Mesenchymal stem cell (in vitro differentiated cells and primary cell): ENCODE results near the gene LY6G6D.

Source experiments
- DNase-seq: peaks from one replicate; pipeline ENCODE4 v3.0.0-alpha.2; 2013
- H2AFZ ChIP-seq: one replicate; pipeline ENCODE4 v1.6.1; 2013; ENCODE audit warnings: low read depth, mild to moderate bottlenecking, control low read depth, inconsistent platforms, low read length, moderate library complexity
- H2AK5ac ChIP-seq: 2 replicates; pipeline ENCODE4 v1.6.1; 2013; ENCODE audit warnings: low read length, moderate library complexity, mild to moderate bottlenecking, inconsistent platforms; ENCODE audit not compliant: severe bottlenecking
- H2BK120ac ChIP-seq: one replicate; pipeline ENCODE4 v1.6.1; 2013; ENCODE audit warnings: low read depth, mild to moderate bottlenecking, inconsistent platforms, low read length, moderate library complexity
- H2BK12ac ChIP-seq, 2 experiments: one replicate each; pipeline ENCODE4 v1.6.1; 2013; ENCODE audit warnings: inconsistent platforms in 2 of 2, low read length in 2 of 2, mild to moderate bottlenecking in 2 of 2, moderate library complexity in 2 of 2, control low read depth in 1 of 2
- H2BK15ac ChIP-seq: one replicate; pipeline ENCODE4 v1.6.1; 2013; ENCODE audit warnings: mild to moderate bottlenecking, low read depth, inconsistent platforms; ENCODE audit not compliant: poor library complexity, severe bottlenecking
- H2BK5ac ChIP-seq: 2 replicates; pipeline ENCODE4 v1.6.1; 2013; ENCODE audit warnings: low read depth, mild to moderate bottlenecking, low read length, control low read depth, inconsistent platforms; ENCODE audit not compliant: poor library complexity, severe bottlenecking
- H3K14ac ChIP-seq, 2 experiments: one replicate each; pipeline ENCODE4 v1.6.1; 2013; ENCODE audit warnings: inconsistent platforms in 2 of 2, low read length in 2 of 2, control low read depth in 1 of 2, mild to moderate bottlenecking in 1 of 2, moderate library complexity in 1 of 2
- H3K18ac ChIP-seq, 2 experiments: one replicate each; pipeline ENCODE4 v1.6.1; 2013; ENCODE audit warnings: inconsistent platforms in 2 of 2, low read length in 2 of 2, control low read depth in 1 of 2, low read depth in 1 of 2, mild to moderate bottlenecking in 1 of 2
- H3K23ac ChIP-seq, 2 experiments: one replicate each; pipeline ENCODE4 v1.6.1; 2013; ENCODE audit warnings: inconsistent platforms in 2 of 2, low read length in 2 of 2, mild to moderate bottlenecking in 2 of 2, moderate library complexity in 2 of 2, control low read depth in 1 of 2
- H3K27ac ChIP-seq: 2 replicates; pipeline ENCODE4 v1.5.1; 2013; ENCODE audit warnings: mild to moderate bottlenecking, moderate library complexity, low read length, control low read depth, inconsistent platforms; ENCODE audit not compliant: poor library complexity, severe bottlenecking
- H3K27me3 ChIP-seq, 2 experiments: 2 replicates each; pipeline versions ENCODE4 v1.6.1 to v1.7.0; 2013; ENCODE audit warnings: low read length in 2 of 2, mild to moderate bottlenecking in 2 of 2, moderate library complexity in 2 of 2, control low read depth in 1 of 2, inconsistent platforms in 1 of 2; ENCODE audit not compliant: control insufficient read depth in 1 of 2, insufficient read depth in 1 of 2
- H3K36me3 ChIP-seq, 2 experiments: 2 replicates each; pipeline versions ENCODE4 v1.6.1 to v1.7.0; 2013; ENCODE audit warnings: low read length in 2 of 2, control low read depth in 1 of 2, inconsistent platforms in 1 of 2, low read depth in 1 of 2, mild to moderate bottlenecking in 1 of 2; ENCODE audit not compliant: insufficient read depth in 2 of 2, control insufficient read depth in 1 of 2
- H3K4ac ChIP-seq, 2 experiments: one replicate each; pipeline ENCODE4 v1.6.1; 2013; ENCODE audit warnings: inconsistent platforms in 2 of 2, low read length in 2 of 2, mild to moderate bottlenecking in 2 of 2, moderate library complexity in 2 of 2, control low read depth in 1 of 2, low read depth in 1 of 2
- H3K4me1 ChIP-seq: 2 replicates; pipeline ENCODE4 v1.6.1; 2013; ENCODE audit warnings: low read depth, low read length, control low read depth; ENCODE audit not compliant: control insufficient read depth, insufficient read depth
- H3K4me2 ChIP-seq: 2 replicates; pipeline ENCODE4 v1.6.1; 2013; ENCODE audit warnings: low read length, mild to moderate bottlenecking, inconsistent platforms; ENCODE audit not compliant: poor library complexity, severe bottlenecking
- H3K4me3 ChIP-seq, 2 experiments: 2 replicates each; pipeline versions ENCODE4 v1.5.1 to v1.7.0; 2013; ENCODE audit warnings: low read length in 2 of 2, mild to moderate bottlenecking in 2 of 2, control low read depth in 1 of 2, low read depth in 1 of 2; ENCODE audit not compliant: insufficient read depth in 1 of 2
- H3K79me1 ChIP-seq: replicated peaks from 2 replicates; pipeline ENCODE4 v1.6.1; 2013; ENCODE audit warnings: mild to moderate bottlenecking, control low read depth, low read length, inconsistent platforms; ENCODE audit not compliant: poor library complexity, severe bottlenecking
- H3K9ac ChIP-seq: 2 replicates; pipeline ENCODE4 v1.7.0; 2013; ENCODE audit warnings: mild to moderate bottlenecking, low read length, moderate library complexity
- H3K9me3 ChIP-seq: 2 replicates; pipeline ENCODE4 v1.7.0; 2013; ENCODE audit warnings: mild to moderate bottlenecking, low read length; ENCODE audit not compliant: control insufficient read depth
- H4K8ac ChIP-seq: one replicate; pipeline ENCODE4 v1.6.1; 2013; ENCODE audit warnings: inconsistent platforms, mild to moderate bottlenecking, low read length, moderate library complexity
- H4K91ac ChIP-seq: one replicate; pipeline ENCODE4 v1.6.1; 2013; ENCODE audit warnings: mild to moderate bottlenecking, low read length, inconsistent platforms
- WGBS: methylation state at CpG from one replicate; pipeline ENCODE4 v1.1.7; 2013; ENCODE audit warnings: mixed read lengths; 5-methylcytosine and 5-hydroxymethylcytosine counted together

LY6G6D gene

DNA sequence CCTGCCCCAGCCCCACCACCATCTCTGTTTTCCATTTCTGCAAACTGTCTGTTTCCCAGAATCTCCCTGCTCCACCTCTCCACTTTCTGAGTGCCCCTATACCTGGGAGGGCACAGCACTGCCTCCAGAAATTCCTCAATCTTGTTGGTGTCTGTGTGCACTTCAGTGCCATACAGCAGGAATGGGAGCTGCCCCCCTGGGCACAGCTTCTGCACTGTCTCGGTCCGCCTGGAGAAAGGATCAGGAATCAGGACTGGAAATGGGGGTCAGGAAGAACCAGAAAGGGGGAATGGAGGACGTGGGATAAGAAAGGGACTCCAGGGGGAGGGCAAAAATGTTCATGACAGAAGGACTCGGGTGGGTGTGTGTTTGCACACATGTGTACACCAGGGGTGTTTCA lies 18.6 kb downstream of the LY6G6D start:
- H3K14ac ChIP-seq, result no peak overlapping the region
- peak overlapping the region; percentile 51 for H2AK5ac ChIP-seq
- peak overlapping the region; percentile 72 for H3K4me2 ChIP-seq
- H3K23ac ChIP-seq, result no peak overlapping the region
- H3K4ac ChIP-seq, result peak overlapping the region in 1 of 2 experiments; percentile 21
- H4K91ac ChIP-seq, result no peak overlapping the region
- peak overlapping the region; percentile 3 for H2BK5ac ChIP-seq
- 75% methylated on average over 4 of the region's 4 CpGs for WGBS
- H2AFZ ChIP-seq, result no peak overlapping the region
- H3K18ac ChIP-seq, result peak overlapping the region in 1 of 2 experiments; percentile 4
- peak overlapping the region in 1 of 2 experiments; percentile 6 for H2BK12ac ChIP-seq
- H2BK120ac ChIP-seq, result no peak overlapping the region
- peak overlapping the region; percentile 97 for H3K27ac ChIP-seq
- peak overlapping the region; percentile 100 for H3K9ac ChIP-seq
- no peaks in the 10 kb centered on the region for H3K27me3 ChIP-seq
- peaks cover 32 to 41% of the 10 kb centered on the region in 2 experiments for H3K36me3 ChIP-seq
- peak overlapping the region in 1 of 2 experiments; percentile 100 for H3K4me3 ChIP-seq
- no peak for DNase-seq
- no peak overlapping the region for H4K8ac ChIP-seq
- no peaks in the 10 kb centered on the region for H3K9me3 ChIP-seq
- peaks cover 5% of the 10 kb centered on the region for H3K79me1 ChIP-seq
- peaks cover 31% of the 10 kb centered on the region for H3K4me1 ChIP-seq
- H2BK15ac ChIP-seq, result no peak overlapping the region

- Histone ChIP-seq H3K4me2 (peak overlapping the region; percentile 72), H2AK5ac (peak overlapping the region; percentile 51), H3K14ac (no peak overlapping the region), H3K18ac (peak overlapping the region; percentile 58 to 85), H3K9ac (peak overlapping the region; percentile 100), H2BK12ac (no peak overlapping the region), H3K27ac (peak overlapping the region; percentile 97), H4K91ac (no peak overlapping the region), H3K23ac (peak overlapping the region in 1 of 2 experiments; percentile 9), H3K4me3 (peak overlapping the region; percentile 67 to 100), H3K4me1 (peaks cover 34% of the 10 kb centered on the region), H2BK5ac (peak overlapping the region; percentile 3), H4K8ac (no peak overlapping the region), H3K9me3 (no peaks in the 10 kb centered on the region), H3K4ac (peak overlapping the region; percentile 13 to 46), H2BK15ac (no peak overlapping the region), H3K27me3 (no peaks in the 10 kb centered on the region), H3K36me3 (peaks cover 31 to 41% of the 10 kb centered on the region in 2 experiments), H2BK120ac (no peak overlapping the region), H2AFZ (no peak overlapping the region), H3K79me1 (peaks cover 2% of the 10 kb centered on the region)
- 0% methylated on average over 2 of the region's 2 CpGs for WGBS
- no peak for DNase-seq
These were observed 19.2 kb downstream of the LY6G6D start for GRCh38 chr6:31734247-31734820.

DNA sequence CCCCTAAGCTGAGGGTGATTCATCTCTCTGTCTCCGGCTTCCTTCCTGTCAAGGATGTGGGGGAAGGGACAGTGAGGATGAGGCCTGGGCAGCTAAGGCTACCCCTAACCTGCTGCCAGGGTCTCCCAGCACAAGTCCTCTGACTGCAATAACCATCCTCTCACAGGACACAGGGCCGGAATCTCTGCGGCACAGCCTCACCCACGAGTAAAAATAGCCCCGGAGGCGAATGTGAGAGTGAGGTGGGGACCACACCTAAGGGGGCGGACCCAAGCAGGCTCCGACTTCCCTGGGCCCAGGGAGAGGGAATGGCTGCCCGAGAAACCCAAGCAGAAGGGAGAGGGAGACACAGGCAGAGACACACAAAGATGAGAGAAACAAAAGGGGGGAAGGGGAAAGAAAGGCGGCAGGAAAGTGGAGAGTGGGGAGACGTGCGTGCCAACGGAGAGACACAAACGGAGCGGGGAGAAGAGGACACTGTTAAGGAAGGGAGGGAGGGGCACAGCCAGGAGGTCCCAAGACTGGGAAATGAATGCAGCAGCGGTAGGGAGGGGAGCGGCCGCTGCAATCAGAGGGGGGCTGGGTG lies 19.8 kb downstream of the LY6G6D start:
- DNase-seq, result peak; percentile 81
- peaks cover 2% of the 10 kb centered on the region for H3K79me1 ChIP-seq
- peak overlapping the region; percentile 97 for H3K27ac ChIP-seq
- peak overlapping the region; percentile 72 for H3K4me2 ChIP-seq
- H2BK12ac ChIP-seq, result peak overlapping the region in 1 of 2 experiments; percentile 57
- H3K9ac ChIP-seq, result peak overlapping the region; percentile 100
- H4K8ac ChIP-seq, result peak overlapping the region; percentile 80
- H3K23ac ChIP-seq, result no peak overlapping the region
- H2BK120ac ChIP-seq, result peak overlapping the region; percentile 67
- peaks cover 36% of the 10 kb centered on the region for H3K4me1 ChIP-seq
- H3K14ac ChIP-seq, result no peak overlapping the region
- no peaks in the 10 kb centered on the region for H3K9me3 ChIP-seq
- no peak overlapping the region for H2AFZ ChIP-seq
- H4K91ac ChIP-seq, result peak overlapping the region; percentile 84
- peaks cover 31 to 41% of the 10 kb centered on the region in 2 experiments for H3K36me3 ChIP-seq
- peak overlapping the region; percentile 67 to 100 for H3K4me3 ChIP-seq
- H2AK5ac ChIP-seq, result no peak overlapping the region
- H3K27me3 ChIP-seq, result no peaks in the 10 kb centered on the region
- H3K4ac ChIP-seq, result peak overlapping the region; percentile 39 to 57
- peak overlapping the region; percentile 58 for H2BK5ac ChIP-seq
- WGBS, result 0% methylated on average over 14 of the region's 18 CpGs
- H2BK15ac ChIP-seq, result no peak overlapping the region
- peak overlapping the region; percentile 37 to 85 for H3K18ac ChIP-seq

GRCh38 chr6:31736021-31736767 lies 21.0 kb downstream of the LY6G6D start, which contains the start of gene CLIC1:
TSS of gene CLIC1 (minus strand) at chr6:31736530. CDS start at chr6:31736300, 230 bp downstream.
- peak within 1 kb of the TSS; percentile 47 for H2BK5ac ChIP-seq
- H3K27me3 ChIP-seq, result no peaks in the 10 kb centered on the region
- H3K27ac ChIP-seq, result peak within 1 kb of the TSS; percentile 97
- no peak within 1 kb of the TSS for H2AFZ ChIP-seq
- H3K14ac ChIP-seq, result peak within 1 kb of the TSS; percentile 89 to 98
- H3K23ac ChIP-seq, result peak within 1 kb of the TSS in 1 of 2 experiments; percentile 81
- WGBS, result 0% methylated on average over 10 of the region's 24 CpGs
- H3K79me1 ChIP-seq, result peaks cover 2% of the 10 kb centered on the region
- no peaks in the 10 kb centered on the region for H3K9me3 ChIP-seq
- peak within 1 kb of the TSS; percentile 98 for H3K4ac ChIP-seq
- H4K8ac ChIP-seq, result peak within 1 kb of the TSS; percentile 88
- H3K4me3 ChIP-seq, result peak within 1 kb of the TSS; percentile 67 to 100
- H3K9ac ChIP-seq, result peak within 1 kb of the TSS; percentile 100
- H3K36me3 ChIP-seq, result peaks cover 26 to 33% of the 10 kb centered on the region in 2 experiments
- H3K18ac ChIP-seq, result peak within 1 kb of the TSS; percentile 91 to 98
- H4K91ac ChIP-seq, result peak within 1 kb of the TSS; percentile 96
- peaks cover 33% of the 10 kb centered on the region for H3K4me1 ChIP-seq
- peak within 1 kb of the TSS; percentile 72 for H3K4me2 ChIP-seq
- peak within 1 kb of the TSS; percentile 86 for H2AK5ac ChIP-seq
- H2BK120ac ChIP-seq, result peak within 1 kb of the TSS; percentile 83
- peak; percentile 91 for DNase-seq
- peak within 1 kb of the TSS; percentile 94 to 99 for H2BK12ac ChIP-seq
- H2BK15ac ChIP-seq, result peak within 1 kb of the TSS; percentile 77
